IMR-90 (cell line): ENCODE data around the gene ACACB. TPM values are rescaled to one million over a fixed set of nuclear protein-coding genes. Genes with fewer than 3 reads are reported as not detected.

Experiments
- ATAC-seq: fragments of 200-7000 bp; cut with Tn5 transposase; 2 replicates; pipeline ENCODE4 v1.9.1; 2020; ENCODE audit warnings: low read depth, mild to moderate bottlenecking, moderate library complexity
- BruUV-seq: library from RNA; stranded (reverse); fragments of 400-500 nt; replicated peaks from 2 replicates; lab custom pipeline; 2021; lab: Mats Ljungman, UMichigan
- CTCF ChIA-PET: fragments of 300-600 bp; formaldehyde crosslinking; extraction: SDS; loops from one replicate; lab custom pipeline; 2021; ENCODE audit warnings: antibody characterized with exemption; lab: Yijun Ruan, JAX
- POLR2A ChIA-PET: fragments of 300-600 bp; sonication (Branson Sonifier 250); formaldehyde crosslinking; loops from one replicate; lab custom pipeline; 2022; ENCODE audit warnings: antibody characterized with exemption; ENCODE audit not compliant: unreplicated experiment; lab: Charles Lee
- DNase-seq: peaks from one replicate; pipeline ENCODE4 v3.0.0; 2013
- H2AFZ ChIP-seq: replicated peaks from 2 replicates; pipeline ENCODE3; 2013; ENCODE audit warnings: low read length, mild to moderate bottlenecking; ENCODE audit not compliant: poor library complexity
- H2AK5ac ChIP-seq: 2 replicates; pipeline ENCODE4 v1.6.1; 2013; ENCODE audit warnings: low read depth, low read length, inconsistent platforms
- H2AK9ac ChIP-seq: replicated peaks from 2 replicates; pipeline ENCODE3; 2013; ENCODE audit warnings: mild to moderate bottlenecking, low read depth, low read length, moderate library complexity; ENCODE audit not compliant: poor library complexity
- H2BK120ac ChIP-seq: 2 replicates; pipeline ENCODE4 v1.6.1; 2013; ENCODE audit warnings: low read depth, low read length, inconsistent platforms
- H2BK15ac ChIP-seq: 3 replicates; pipeline ENCODE4 v1.6.1; 2013; ENCODE audit warnings: low read depth, low read length, inconsistent platforms
- H2BK20ac ChIP-seq: 2 replicates; pipeline ENCODE4 v1.6.1; 2013; ENCODE audit warnings: low read depth, mild to moderate bottlenecking, inconsistent platforms, low read length, moderate library complexity
- H2BK5ac ChIP-seq: 2 replicates; pipeline ENCODE4 v1.6.1; 2013; ENCODE audit warnings: mild to moderate bottlenecking, low read depth, low read length, inconsistent platforms; ENCODE audit not compliant: poor library complexity, severe bottlenecking
- H3K14ac ChIP-seq: replicated peaks from 2 replicates; pipeline ENCODE4 v1.6.1; 2013; ENCODE audit warnings: low read depth, low read length, inconsistent platforms
- H3K18ac ChIP-seq: 2 replicates; pipeline ENCODE4 v1.6.1; 2013; ENCODE audit warnings: low read depth, low read length, control low read depth
- H3K23ac ChIP-seq: 2 replicates; pipeline ENCODE4 v1.6.1; 2013; ENCODE audit warnings: low read depth, low read length, inconsistent platforms
- H3K27ac ChIP-seq: 2 replicates; pipeline ENCODE4 v1.5.1; 2013; ENCODE audit warnings: mild to moderate bottlenecking, control low read depth, low read length; ENCODE audit not compliant: insufficient read depth
- H3K27me3 ChIP-seq: 2 replicates; pipeline ENCODE4 v1.6.1; 2013; ENCODE audit warnings: low read length; ENCODE audit not compliant: control insufficient read depth, insufficient read depth
- H3K36me3 ChIP-seq: 2 replicates; pipeline ENCODE4 v1.6.1; 2013; ENCODE audit warnings: low read length, mixed read lengths; ENCODE audit not compliant: control insufficient read depth, insufficient read depth
- H3K4ac ChIP-seq: 2 replicates; pipeline ENCODE4 v1.6.1; 2013; ENCODE audit warnings: low read depth, low read length, inconsistent platforms
- H3K4me1 ChIP-seq: 2 replicates; pipeline ENCODE4 v1.6.1; 2013; ENCODE audit warnings: low read length, mixed read lengths; ENCODE audit not compliant: control insufficient read depth, insufficient read depth
- H3K4me2 ChIP-seq: 2 replicates; pipeline ENCODE4 v1.6.1; 2013; ENCODE audit warnings: low read depth, mild to moderate bottlenecking, control low read depth, low read length, moderate library complexity
- H3K4me3 ChIP-seq: 2 replicates; pipeline ENCODE4 v1.5.1; 2013; ENCODE audit warnings: low read depth, mild to moderate bottlenecking, control low read depth, low read length, moderate library complexity; ENCODE audit not compliant: insufficient read depth
- H3K56ac ChIP-seq: 2 replicates; pipeline ENCODE4 v1.6.1; 2013; ENCODE audit warnings: low read length, inconsistent platforms; ENCODE audit not compliant: insufficient read depth; ENCODE audit errors: extremely low read depth
- H3K79me1 ChIP-seq, 2 experiments: 2 replicates each; pipeline ENCODE4 v1.6.1; 2013; ENCODE audit warnings: low read length in 2 of 2, inconsistent platforms in 1 of 2, low read depth in 1 of 2
- H3K9ac ChIP-seq: 2 replicates; pipeline ENCODE4 v1.6.1; 2013; ENCODE audit warnings: low read depth, low read length, control low read depth
- H3K9me1 ChIP-seq: 2 replicates; pipeline ENCODE4 v1.6.1; 2013; ENCODE audit warnings: low read length, inconsistent platforms; ENCODE audit not compliant: insufficient read depth
- H3K9me3 ChIP-seq: 2 replicates; pipeline ENCODE4 v1.6.1; 2013; ENCODE audit warnings: low read length; ENCODE audit not compliant: control insufficient read depth, insufficient read depth
- H4K20me1 ChIP-seq: 2 replicates; pipeline ENCODE4 v1.6.1; 2013; ENCODE audit warnings: low read length, inconsistent platforms; ENCODE audit not compliant: insufficient read depth
- H4K5ac ChIP-seq: 2 replicates; pipeline ENCODE4 v1.6.1; 2013; ENCODE audit warnings: mild to moderate bottlenecking, low read depth, low read length, control low read depth
- H4K8ac ChIP-seq, 2 experiments: 2 replicates each; pipeline ENCODE4 v1.6.1; 2013; ENCODE audit warnings: low read depth in 2 of 2, low read length in 2 of 2, control low read depth in 1 of 2, inconsistent platforms in 1 of 2
- H4K91ac ChIP-seq: 2 replicates; pipeline ENCODE4 v1.6.1; 2013; ENCODE audit warnings: low read depth, low read length, inconsistent platforms; ENCODE audit not compliant: insufficient read depth
- BHLHE40 ChIP-seq: fragments of 150-350 bp; IDR thresholded peaks from 2 replicates; pipeline ENCODE4 v1.6.1; 2016; ENCODE audit warnings: mild to moderate bottlenecking, low read depth, low read length
- CEBPB ChIP-seq: IDR thresholded peaks from 2 replicates; pipeline ENCODE4 v1.6.1; 2012; ENCODE audit warnings: low read depth, low read length, improper control_type of control experiment
- CHD1 ChIP-seq: IDR thresholded peaks from 2 replicates; pipeline ENCODE4 v1.6.1; 2012; ENCODE audit warnings: low read depth, low read length, improper control_type of control experiment
- CTCF ChIP-seq: conservative IDR thresholded peaks from 2 replicates; pipeline ENCODE4 v1.5.1; 2012; ENCODE audit warnings: mild to moderate bottlenecking, low read depth, low read length, improper control_type of control experiment
- ELK1 ChIP-seq: fragments of 150-350 bp; IDR thresholded peaks from 2 replicates; pipeline ENCODE4 v1.6.1; 2016; ENCODE audit warnings: low read depth, mild to moderate bottlenecking, low read length, moderate library complexity, borderline replicate concordance
- FOS ChIP-seq: fragments of 150-350 bp; IDR thresholded peaks from 2 replicates; pipeline ENCODE4 v1.6.1; 2016; ENCODE audit warnings: low read depth, low read length
- MAFK ChIP-seq: IDR thresholded peaks from 2 replicates; pipeline ENCODE4 v1.6.1; 2012; ENCODE audit warnings: low read depth, low read length, improper control_type of control experiment
- MAZ ChIP-seq: IDR thresholded peaks from 2 replicates; pipeline ENCODE4 v1.6.1; 2012; ENCODE audit warnings: low read depth, mild to moderate bottlenecking, low read length, improper control_type of control experiment, moderate library complexity, borderline replicate concordance
- MXI1 ChIP-seq: IDR thresholded peaks from 2 replicates; pipeline ENCODE4 v1.6.1; 2012; ENCODE audit warnings: low read depth, mild to moderate bottlenecking, low read length, moderate library complexity, borderline replicate concordance
- NFE2L2 ChIP-seq: fragments of 150-350 bp; IDR thresholded peaks from 2 replicates; pipeline ENCODE4 v1.6.1; 2016; ENCODE audit warnings: low read depth, mild to moderate bottlenecking, low read length
- POLR2A ChIP-seq: IDR thresholded peaks from 2 replicates; pipeline ENCODE4 v1.6.1; 2012; ENCODE audit warnings: mild to moderate bottlenecking, low read depth, low read length
- RFX5 ChIP-seq: IDR thresholded peaks from 2 replicates; pipeline ENCODE4 v1.8.0; 2012; ENCODE audit warnings: low read depth, mild to moderate bottlenecking, low read length, moderate library complexity
- SMC3 ChIP-seq: fragments of 150-350 bp; IDR thresholded peaks from 2 replicates; pipeline ENCODE4 v1.6.1; 2016; ENCODE audit warnings: low read depth, mild to moderate bottlenecking, antibody characterized with exemption, low read length, moderate library complexity
- USF2 ChIP-seq: fragments of 150-350 bp; IDR thresholded peaks from 2 replicates; pipeline ENCODE4 v1.6.1; 2017; ENCODE audit warnings: mild to moderate bottlenecking, antibody characterized with exemption, low read length, low read depth
- WGBS, 2 experiments: methylation state at CpG; one replicate each; pipeline versions ENCODE4 v1.1.5 to v1.1.7; 2013; ENCODE audit warnings: missing lambda C conversion rate in 2 of 2; ENCODE audit not compliant: insufficient read length in 1 of 2; ENCODE audit errors: extremely low coverage in 2 of 2; 5-methylcytosine and 5-hydroxymethylcytosine counted together
- dilution Hi-C: fragments of 300-500 bp; cut with HindIII; formaldehyde crosslinking; loops from one replicate; pipeline ENCODE4 v1.14.3; 2018; ENCODE audit warnings: low sequenced_read_pairs; ENCODE audit not compliant: unreplicated experiment
- in situ Hi-C: fragments of 300-500 bp; cut with MboI; formaldehyde crosslinking; loops from 3 replicates; pipeline ENCODE4 v1.14.3; 2019; ENCODE audit warnings: low sequenced_read_pairs, inconsistent platforms, mixed read lengths
- intact Hi-C: fragments of 100-400 bp; cut with micrococcal nuclease; formaldehyde crosslinking; loops from 2 replicates; pipeline ENCODE4 v1.10.0; 2022
- polyA plus RNA-seq, 3 experiments: library from polyadenylated mRNA; depleted of rRNA; stranded (reverse); fragments of >200 nt; gene quantifications; 2 replicates each; pipeline ENCODE4 v1.2.3, GENCODE V29; 2012; ENCODE audit warnings: low replicate concordance in 1 of 3
- total RNA-seq: library from RNA; depleted of rRNA; stranded (reverse); fragments of >200 nt; gene quantifications from 2 replicates; pipeline ENCODE4 v1.2.3, GENCODE V29; 2012

ACACB gene
- total and polyA plus RNA-seq, 2 of the 4 experiments (the other 2 are of a cell fraction), result 2.0 to 2.1 TPM

DNA sequence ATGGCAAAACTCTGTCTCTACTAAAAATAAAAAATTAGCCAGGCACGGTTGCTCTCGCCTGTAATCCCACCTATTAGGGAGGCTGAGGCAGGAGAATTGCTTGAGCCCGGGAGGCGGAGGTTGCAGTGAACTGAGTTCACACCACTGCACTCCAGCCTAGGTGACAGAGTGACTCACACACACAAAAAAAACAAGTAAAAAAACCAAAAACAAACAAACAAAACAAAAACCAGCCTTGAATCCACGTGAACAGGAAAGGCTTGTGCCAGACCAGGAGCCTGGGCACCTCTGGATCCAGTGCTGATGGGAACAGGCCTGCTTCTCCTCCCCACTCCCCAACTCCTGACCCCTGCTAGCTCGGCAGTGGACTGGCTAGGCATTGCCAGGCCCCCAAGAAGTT lies 189.2 kb downstream of the ACACB start:
- peaks cover 63% of the 10 kb centered on the region for H3K27me3 ChIP-seq
- dilution Hi-C loops, result no loop called here

More for the DNA sequence above, 189.2 kb downstream of the ACACB start:
- no peaks in the 10 kb centered on the region for H3K36me3 ChIP-seq
- no peak overlapping the region for H2AK5ac ChIP-seq
- no peaks in the 10 kb centered on the region for H3K79me1 ChIP-seq
- H3K4ac ChIP-seq, result no peak overlapping the region
- H2AK9ac ChIP-seq, result no peak overlapping the region
- H4K8ac ChIP-seq, result no peak overlapping the region
- no peak overlapping the region for H3K4me2 ChIP-seq
- ChIA-PET CTCF (no interaction called here), POLR2A (no interaction called here)
- no peak overlapping the region for H4K91ac ChIP-seq
- no peak overlapping the region for H2BK20ac ChIP-seq
- H3K14ac ChIP-seq, result no peak overlapping the region
- WGBS, 2 experiments, result 20% methylated on average over 1 of the region's 6 CpGs; no CpG with 5 or more reads in 1 of the 2 experiments
- no peak overlapping the region for H2BK120ac ChIP-seq
- no peak overlapping the region for H2AFZ ChIP-seq
- H3K23ac ChIP-seq, result no peak overlapping the region
- no peaks in the 10 kb centered on the region; the same call in 1 of the 2 replicates for H3K4me1 ChIP-seq
- no peak overlapping the region for H2BK15ac ChIP-seq
- H3K9ac ChIP-seq, result no peak overlapping the region
- no peaks in the 10 kb centered on the region for H3K9me3 ChIP-seq
- H3K56ac ChIP-seq, result no peak overlapping the region
- no peaks in the 10 kb centered on the region for H4K20me1 ChIP-seq
- no peak overlapping the region for H4K5ac ChIP-seq
- no peak for DNase-seq
- no peak for TF ChIP-seq MAFK
- no peak for TF ChIP-seq ELK1
- TF ChIP-seq CTCF, result no peak
- TF ChIP-seq SMC3, result no peak
- no peak for TF ChIP-seq MAZ
- TF ChIP-seq USF2, result no peak
- no peak for TF ChIP-seq NFE2L2
- TF ChIP-seq RFX5, result no peak
- TF ChIP-seq BHLHE40, result no peak
- TF ChIP-seq CEBPB, result no peak
- TF ChIP-seq FOS, result no peak
- no peak for TF ChIP-seq POLR2A
- TF ChIP-seq MXI1, result no peak
- no peak for TF ChIP-seq CHD1
- H3K27ac ChIP-seq, result no peak overlapping the region
- in situ Hi-C loops (no loop called here), intact Hi-C loops (no loop called here)
- no TSS peak for BruUV-seq
- no peak overlapping the region for H2BK5ac ChIP-seq
- no peak overlapping the region for H3K4me3 ChIP-seq
- ATAC-seq, result no peak
- H3K9me1 ChIP-seq, result no peaks in the 10 kb centered on the region
- H3K18ac ChIP-seq, result no peak overlapping the region
